Erythroblast (primary cell): ENCODE results near the gene KRTAP10-7.

Source experiments
- GATA1 ChIP-seq: IDR thresholded peaks from 2 replicates; pipeline ENCODE4 v1.6.1; 2011; ENCODE audit warnings: low read depth, mild to moderate bottlenecking, control low read depth, low read length, moderate library complexity
- POLR2A ChIP-seq: IDR thresholded peaks from 2 replicates; pipeline ENCODE4 v1.6.1; 2011; ENCODE audit warnings: mild to moderate bottlenecking, low read length

GRCh38 chr21:44579056-44579832 is 21.2 kb upstream of the KRTAP10-7 start:
- TF ChIP-seq POLR2A (no peak), GATA1 (no peak)
